Gastrocnemius medialis (tissue), 4 donors: Measurements from ENCODE around the gene WNT3. TPM values are rescaled to one million over a fixed set of nuclear protein-coding genes. Genes with fewer than 3 reads are reported as not detected.

Experiments used
- ATAC-seq, 2 donors: fragments of 150-250 bp; one replicate each; pipeline ENCODE4 v1.9.1; 2016
- DNase-seq, 2 donors: peaks; one replicate each; pipeline ENCODE4 v3.0.0-alpha.2; 2019
- H3K27ac ChIP-seq, 4 donors: fragments of 200-600 bp; sonication (generic); 1 replicate in 1 of 4; 2 replicates in 3 of 4; pipeline ENCODE4 v1.5.1; 2016 to 2018; ENCODE audit warnings: mild to moderate bottlenecking in 2 of 4, moderate library complexity in 1 of 4
- H3K27me3 ChIP-seq, 3 donors: fragments of 200-600 bp; sonication (generic) in 2 of 3; 1 replicate in 1 of 3; 2 replicates in 2 of 3; pipeline versions ENCODE4 v1.5.1 to v1.6.0; 2016 to 2019; ENCODE audit warnings: mild to moderate bottlenecking in 1 of 3, moderate library complexity in 1 of 3
- H3K36me3 ChIP-seq, 2 donors: fragments of 200-600 bp; sonication (generic) in 1 of 2; one replicate each; pipeline ENCODE4 v1.5.1; 2017 to 2018
- H3K4me1 ChIP-seq, 2 donors: fragments of 200-600 bp; sonication (generic) in 1 of 2; one replicate each; pipeline ENCODE4 v1.5.1; 2016 to 2017; ENCODE audit warnings: mild to moderate bottlenecking in 2 of 2
- H3K4me3 ChIP-seq, 4 donors: fragments of 200-600 bp; sonication (generic) in 3 of 4; 1 replicate in 1 of 4; 2 replicates in 3 of 4; pipeline ENCODE4 v1.5.1; 2016 to 2019; ENCODE audit warnings: mild to moderate bottlenecking in 2 of 4
- H3K9me3 ChIP-seq, 3 donors: fragments of 200-600 bp; sonication (generic) in 2 of 3; 1 replicate in 1 of 3; 2 replicates in 2 of 3; pipeline ENCODE4 v1.5.1; 2016 to 2019
- CTCF ChIP-seq, 5 experiments: fragments of 450-650 bp in 3 of 5; fragments of 200-600 bp in 2 of 5; sonication (generic) in 2 of 5; IDR thresholded peaks in 4 of 5; conservative IDR thresholded peaks in 1 of 5; 1 replicate in 4 of 5; 2 replicates in 1 of 5; pipeline ENCODE4 v1.5.1; 2016 to 2019; ENCODE audit warnings: antibody characterized with exemption in 5 of 5, mild to moderate bottlenecking in 3 of 5, moderate library complexity in 3 of 5
- POLR2A ChIP-seq, 2 donors: fragments of 450-650 bp; IDR thresholded peaks; one replicate each; pipeline ENCODE4 v1.6.1; 2017; ENCODE audit warnings: antibody characterized with exemption in 2 of 2, mild to moderate bottlenecking in 2 of 2, moderate library complexity in 2 of 2
- in situ Hi-C, 4 donors: fragments of 200-750 bp; cut with MboI; loops; one replicate each; pipeline versions ENCODE4 v1.15.0 to v1.8.0; 2017; ENCODE audit warnings: low sequenced_read_pairs in 4 of 4
- intact Hi-C: fragments of 100-400 bp; cut with DNase I; formaldehyde crosslinking; loops from one replicate; pipeline ENCODE4 v1.15.1; 2023; ENCODE audit warnings: low total_unique reads
- total RNA-seq, 4 donors: library from RNA; depleted of rRNA; stranded (reverse); fragments of >200 nt; gene quantifications; one replicate each; pipeline versions ENCODE4 v1.1.0 to v1.2.3, GENCODE V29; 2016

The WNT3 gene
- total RNA-seq, 4 donors from 2014 or later: 0.19 TPM; not detected in 3

DNA sequence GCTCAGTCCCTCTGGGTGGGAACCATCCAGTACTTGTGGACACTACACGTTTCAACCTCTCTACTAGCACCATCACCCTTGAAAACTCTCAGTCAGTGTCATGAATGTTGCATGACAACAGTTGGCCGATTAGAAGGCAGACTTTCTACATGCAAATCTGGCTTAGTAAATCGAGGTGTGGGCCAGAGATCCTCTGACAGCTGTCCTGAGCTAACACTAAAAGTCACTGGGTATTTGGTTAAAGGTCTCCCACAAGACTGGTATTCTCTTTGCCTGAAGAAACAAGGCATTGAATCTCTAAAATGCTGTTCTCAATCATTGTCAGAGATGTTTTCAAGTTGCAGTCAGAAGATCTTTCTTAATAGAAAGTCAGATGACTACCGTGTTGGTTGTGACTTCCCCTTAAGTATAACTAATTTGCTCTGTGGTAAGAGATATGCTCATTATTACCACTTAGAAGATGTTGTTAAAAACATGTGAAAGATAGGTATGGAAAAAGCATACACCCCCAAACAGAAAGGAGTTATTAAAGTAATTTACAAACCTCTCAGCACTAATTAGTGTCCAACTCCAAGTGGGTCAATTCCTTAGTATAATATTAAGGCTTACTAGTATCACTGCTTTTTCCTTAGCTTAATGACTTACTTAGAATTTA lies 62.3 kb downstream of the WNT3 start:
- intact Hi-C loops (no loop called here), in situ Hi-C loops (no loop called here)
- H3K4me1 ChIP-seq: no peaks in the 10 kb centered on the region
- TF ChIP-seq CTCF (IDR thresholded peaks at IDR 0.05 in 4 of 5, conservative IDR thresholded peaks at IDR 0.05 in 1 of 5) (no peak), POLR2A (IDR thresholded peaks at IDR 0.05) (no peak)
- H3K4me3 ChIP-seq: no peak overlapping the region
- H3K9me3 ChIP-seq: no peaks in the 10 kb centered on the region
- H3K36me3 ChIP-seq: peaks cover 0 to 58% of the 10 kb centered on the region in 2 donors
- DNase-seq (no peak), ATAC-seq (no peak)
- H3K27ac ChIP-seq: no peak overlapping the region
- no peaks in the 10 kb centered on the region for H3K27me3 ChIP-seq

DNA sequence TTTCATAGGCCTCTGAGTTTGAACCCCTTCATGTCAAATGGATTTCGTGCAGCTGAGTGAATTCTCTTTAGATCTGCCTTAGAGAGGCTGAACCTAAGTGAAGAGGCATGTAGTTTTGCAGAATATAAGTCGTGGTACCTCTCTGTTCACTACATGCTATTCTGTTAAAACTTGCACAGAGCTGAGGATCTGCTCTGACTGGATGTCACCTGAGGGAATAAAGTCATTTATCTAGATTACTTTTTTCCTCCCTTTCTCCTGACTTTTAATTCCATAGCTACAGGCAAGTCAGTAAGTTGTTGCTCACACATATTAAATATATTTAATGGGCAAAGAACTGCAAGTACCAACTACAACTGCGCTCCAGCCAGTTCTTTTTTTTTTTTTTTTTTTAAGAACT lies 64.7 kb downstream of the WNT3 start:
- DNase-seq (no peak), ATAC-seq (no peak)
- H3K4me1 ChIP-seq: no peaks in the 10 kb centered on the region
- H3K36me3 ChIP-seq: peaks cover 0 to 76% of the 10 kb centered on the region in 2 donors
- H3K4me3 ChIP-seq: no peak overlapping the region
- no peaks in the 10 kb centered on the region for H3K9me3 ChIP-seq
- intact Hi-C loops (no loop called here), in situ Hi-C loops (no loop called here)
- TF ChIP-seq CTCF (IDR thresholded peaks at IDR 0.05 in 4 of 5, conservative IDR thresholded peaks at IDR 0.05 in 1 of 5) (no peak), POLR2A (IDR thresholded peaks at IDR 0.05) (no peak)
- no peaks in the 10 kb centered on the region for H3K27me3 ChIP-seq
- H3K27ac ChIP-seq: no peak overlapping the region

- DNase-seq: no peak
- no peak for TF ChIP-seq POLR2A (IDR thresholded peaks at IDR 0.05)
- no peak for TF ChIP-seq CTCF (IDR thresholded peaks at IDR 0.05 in 4 of 5, conservative IDR thresholded peaks at IDR 0.05 in 1 of 5)
- in situ Hi-C loops: no loop called here
Measured at GRCh38 chr17:46751425-46751824, 67.1 kb downstream of the WNT3 start.

DNA sequence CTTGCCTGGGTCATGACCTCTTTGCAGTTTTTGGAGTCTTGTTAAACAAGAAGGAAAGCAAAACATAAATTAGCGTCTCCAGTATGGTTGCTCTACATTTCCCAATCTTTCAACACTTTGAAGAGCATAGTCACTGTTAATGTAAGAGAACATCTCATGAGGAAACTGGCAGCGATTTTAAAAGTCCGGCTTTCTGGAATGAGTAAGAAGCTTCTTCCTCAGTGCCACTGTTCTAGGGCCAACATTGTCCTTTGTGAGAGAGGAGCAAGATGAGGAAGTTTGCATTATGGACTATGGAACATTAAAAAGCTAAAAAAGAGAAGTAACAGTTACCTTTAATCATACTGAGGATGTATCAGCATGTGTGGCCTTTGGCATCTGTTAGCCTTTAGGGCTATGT lies 73.1 kb downstream of the WNT3 start:
- no peak overlapping the region for H3K27ac ChIP-seq
- in situ Hi-C loops: no loop called here
- DNase-seq: no peak
- intact Hi-C loops: no loop called here
- H3K4me3 ChIP-seq: no peak overlapping the region
- H3K9me3 ChIP-seq: no peaks in the 10 kb centered on the region
- no peak for ATAC-seq
- no peaks in the 10 kb centered on the region for H3K4me1 ChIP-seq
- peaks cover 0 to 14% of the 10 kb centered on the region in 2 donors for H3K36me3 ChIP-seq
- no peaks in the 10 kb centered on the region for H3K27me3 ChIP-seq
- TF ChIP-seq POLR2A (IDR thresholded peaks at IDR 0.05): no peak

More at GRCh38 chr17:46751425-46751824, 67.1 kb downstream of the WNT3 start:
- peaks cover 0 to 70% of the 10 kb centered on the region in 2 donors for H3K36me3 ChIP-seq
- H3K9me3 ChIP-seq: no peaks in the 10 kb centered on the region
- no peak overlapping the region for H3K27ac ChIP-seq
- intact Hi-C loops: no loop called here
- H3K4me1 ChIP-seq: no peaks in the 10 kb centered on the region
- no peaks in the 10 kb centered on the region for H3K27me3 ChIP-seq
- ATAC-seq: no peak
- H3K4me3 ChIP-seq: no peak overlapping the region

- H3K27me3 ChIP-seq: no peaks in the 10 kb centered on the region
- peaks cover 0 to 10% of the 10 kb centered on the region in 2 donors for H3K36me3 ChIP-seq
- DNase-seq (no peak), ATAC-seq (no peak)
- H3K4me1 ChIP-seq: no peaks in the 10 kb centered on the region
- TF ChIP-seq CTCF (IDR thresholded peaks at IDR 0.05 in 4 of 5, conservative IDR thresholded peaks at IDR 0.05 in 1 of 5) (no peak), POLR2A (IDR thresholded peaks at IDR 0.05) (no peak)
- no peak overlapping the region for H3K4me3 ChIP-seq
- in situ Hi-C loops: no loop called here
- no peak overlapping the region for H3K27ac ChIP-seq
- intact Hi-C loops: no loop called here
- no peaks in the 10 kb centered on the region for H3K9me3 ChIP-seq
Measured at GRCh38 chr17:46744441-46744840, 74.1 kb downstream of the WNT3 start.
